ENCODE results near the gene HOXD13.

Gene HOXD13

DNA sequence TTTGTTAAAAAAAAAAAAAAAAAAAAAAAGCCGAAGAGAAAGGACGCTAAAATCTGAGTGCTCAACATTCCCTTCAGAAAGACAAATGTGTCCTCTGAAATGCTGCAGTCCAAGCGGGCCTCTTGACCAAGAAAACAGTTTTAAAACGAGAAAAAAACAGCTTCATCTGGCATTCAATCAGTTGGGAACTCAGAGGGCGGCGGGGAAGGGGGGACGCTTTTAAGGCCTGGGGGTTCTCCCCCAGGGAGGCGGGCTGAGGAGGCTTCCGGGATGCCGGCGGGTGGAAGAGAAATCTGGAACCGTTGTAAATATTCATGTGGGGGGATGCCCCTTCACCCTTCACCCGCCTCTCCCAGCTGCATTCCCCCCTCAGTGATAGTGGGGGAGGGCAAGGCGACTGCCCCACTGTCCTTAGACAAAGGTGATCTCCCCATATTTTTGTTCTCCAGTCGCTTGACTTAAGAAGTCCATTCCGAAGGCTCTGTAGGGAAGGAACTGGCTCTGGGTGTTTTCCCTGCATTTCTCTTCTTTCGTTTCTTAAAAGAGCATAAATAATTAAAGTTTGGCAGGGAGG is 11.3 kb downstream of the HOXD13 start:
- no peak for DNase-seq (ENCODE audit: low read depth, low spot score)
- peak overlapping the region; percentile 98 for H3K27ac ChIP-seq

DNA sequence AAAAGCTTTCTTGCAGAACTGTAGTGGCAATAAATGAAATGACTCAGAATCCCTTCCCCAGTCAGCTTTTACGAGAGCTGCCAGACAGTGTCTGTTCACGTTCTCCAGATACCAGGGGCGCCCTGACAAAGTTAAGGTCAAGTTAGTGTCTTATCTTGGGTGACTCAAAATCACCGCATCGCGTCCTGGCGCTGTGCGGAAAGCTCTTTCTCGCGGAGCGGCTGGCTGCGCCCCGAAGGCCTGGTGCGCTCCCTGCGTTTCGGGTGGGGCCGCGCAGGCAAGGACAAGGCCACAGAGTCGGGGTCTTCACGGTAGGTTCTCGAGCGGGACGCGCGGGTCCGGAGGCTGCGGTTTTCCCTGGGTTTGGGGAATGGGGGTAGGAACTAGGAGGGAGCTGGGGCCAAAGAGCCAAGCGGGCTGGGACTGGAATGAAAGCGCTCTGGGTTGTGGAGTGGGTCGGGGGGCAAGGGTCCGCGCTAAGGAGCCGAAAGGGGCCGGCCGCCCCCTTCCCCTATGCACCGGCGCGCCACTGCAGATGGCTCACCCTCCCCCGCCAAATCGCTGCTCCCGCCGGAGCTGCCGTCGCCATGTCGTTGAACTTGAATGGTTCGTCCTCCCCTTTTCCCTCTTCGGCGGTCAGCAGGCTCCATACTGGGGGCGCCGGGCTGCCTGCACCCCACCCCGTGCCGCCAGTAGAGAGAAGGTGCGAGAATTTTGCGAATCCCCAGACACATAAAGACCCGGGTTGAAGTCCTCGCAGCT is 12.0 kb downstream of the HOXD13 start:
- no peak for DNase-seq (ENCODE audit: low read depth, low spot score)
- H3K27ac ChIP-seq, result peak overlapping the region; percentile 98

DNA sequence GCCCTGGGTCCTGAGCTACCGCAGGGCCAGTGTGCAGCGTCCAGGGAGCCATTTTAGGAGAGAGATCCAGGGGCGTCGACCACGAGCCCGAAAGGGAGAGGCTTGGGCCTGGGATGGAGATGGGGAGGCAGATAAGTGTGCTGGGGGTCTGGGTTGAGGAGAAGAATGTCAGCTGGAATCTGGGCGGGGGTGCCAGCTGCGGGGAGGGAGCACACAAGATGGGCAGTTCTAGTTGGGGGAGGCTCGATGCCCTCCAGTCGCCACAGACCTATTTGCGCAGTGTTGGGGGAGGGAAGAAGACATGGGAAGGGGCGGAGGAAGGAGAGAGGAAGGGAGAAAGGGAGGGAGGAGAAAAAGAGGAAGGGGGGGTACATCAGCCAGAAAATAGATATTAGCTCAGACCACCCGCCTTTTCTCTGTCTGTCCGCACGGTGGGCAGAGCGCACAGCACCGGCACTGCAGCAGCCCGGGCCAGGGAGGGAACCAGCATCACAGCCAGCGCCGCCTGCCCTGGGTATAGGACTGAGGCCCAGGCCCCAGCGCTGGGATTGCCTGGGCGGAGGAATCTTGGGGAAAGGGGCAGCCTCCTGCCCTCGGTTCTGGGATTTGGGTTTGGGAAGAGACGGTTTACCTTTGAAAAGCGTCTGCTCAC is 12.7 kb downstream of the HOXD13 start:
- peak overlapping the region; percentile 98 for H3K27ac ChIP-seq
- DNase-seq (ENCODE audit: low read depth, low spot score), result no peak

DNA sequence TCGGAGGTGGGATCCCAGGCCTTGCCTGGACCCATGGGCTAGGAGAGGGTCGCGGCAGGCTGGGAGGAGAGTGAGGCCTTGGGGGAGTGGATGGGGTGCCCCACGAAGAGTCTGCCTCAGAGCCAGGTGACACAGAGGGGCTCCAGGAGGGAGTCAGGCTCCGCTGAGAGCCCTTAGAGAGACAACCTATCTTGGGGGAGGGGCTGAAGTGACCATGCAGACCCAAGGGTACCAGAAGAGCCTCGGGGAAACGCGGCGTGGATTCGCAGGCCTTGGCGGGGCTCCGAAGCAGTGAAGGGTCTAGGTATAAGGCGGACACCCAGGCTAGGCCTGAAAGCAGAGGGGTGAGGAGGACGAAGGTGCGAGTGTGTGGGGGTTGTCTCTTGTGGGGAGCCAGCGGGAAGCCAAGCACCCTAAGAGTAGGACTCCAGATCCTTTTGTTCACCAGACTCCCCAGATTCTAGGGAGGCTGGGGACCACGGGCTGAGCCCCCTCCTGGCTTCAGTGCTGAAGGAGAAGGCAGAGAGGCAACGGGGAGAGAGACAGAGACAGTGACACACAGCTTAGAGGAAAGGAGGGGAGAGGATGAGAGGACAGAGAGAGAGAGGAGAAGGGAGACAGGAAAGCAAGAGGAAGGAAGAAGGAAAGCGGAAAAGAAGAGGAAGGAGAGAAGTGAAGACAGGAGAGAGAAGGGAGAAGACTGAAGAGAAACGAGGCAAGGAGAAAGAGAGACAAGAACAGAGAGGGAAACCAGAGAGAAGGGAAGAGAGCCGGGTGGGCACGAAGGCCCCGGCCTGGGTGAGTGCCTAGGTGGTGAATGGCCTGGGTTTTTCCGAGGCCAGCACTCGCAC is 13.4 kb downstream of the HOXD13 start:
- peak overlapping the region; percentile 98 for H3K27ac ChIP-seq
- no peak for DNase-seq (ENCODE audit: low read depth, low spot score)

DNA sequence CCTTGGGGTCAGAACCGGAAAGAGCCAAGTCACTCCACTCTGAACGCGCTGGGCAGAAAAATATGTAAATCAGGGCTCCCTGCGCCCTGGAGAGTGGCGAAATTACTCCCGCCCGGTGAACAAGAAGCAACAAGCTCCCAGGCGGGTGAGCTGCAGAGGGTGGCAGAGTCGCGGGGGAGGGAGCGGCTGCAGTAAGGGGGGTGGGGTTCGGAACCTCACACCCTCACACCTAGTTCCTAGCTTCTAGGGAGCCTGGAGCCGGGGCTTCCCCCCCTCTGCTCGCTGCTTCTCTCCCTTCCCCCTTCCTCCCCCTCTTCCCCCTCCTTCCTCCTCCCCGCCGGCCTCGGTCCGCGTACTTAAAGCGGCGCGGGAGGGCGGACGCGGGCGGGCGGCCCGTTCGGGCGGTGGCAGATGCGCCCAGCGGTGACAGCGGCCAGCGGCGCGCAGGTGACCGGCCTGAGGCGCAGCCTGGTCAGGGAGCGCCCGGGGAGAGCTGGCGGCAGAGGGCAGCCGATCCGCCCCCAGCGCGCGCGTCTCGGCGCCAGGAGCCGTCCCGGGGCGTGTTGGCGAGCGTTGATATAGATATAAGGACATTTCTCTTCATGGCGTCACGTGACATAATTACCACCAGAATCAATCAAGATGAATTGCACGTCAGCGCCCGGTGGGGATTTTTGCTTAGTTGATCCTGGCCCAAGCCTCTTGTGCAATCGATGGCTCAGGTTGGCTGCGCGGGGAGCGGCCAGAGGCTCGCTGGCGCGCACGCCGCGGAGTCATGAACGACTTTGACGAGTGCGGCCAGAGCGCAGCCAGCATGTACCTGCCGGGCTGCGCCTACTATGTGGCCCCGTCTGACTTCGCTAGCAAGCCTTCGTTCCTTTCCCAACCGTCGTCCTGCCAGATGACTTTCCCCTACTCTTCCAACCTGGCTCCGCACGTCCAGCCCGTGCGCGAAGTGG is 14.3 kb downstream of the HOXD13 start, which contains the start of gene HOXD11:
Gene HOXD11, plus strand, starts transcription at position 700 of the 959 bp plus-strand sequence. Its CDS starts 76 bp downstream, at position 776.
- peak within 1 kb of the TSS; percentile 98 for H3K27ac ChIP-seq
- peak; percentile 78 for DNase-seq (ENCODE audit: low read depth, low spot score)

DNA sequence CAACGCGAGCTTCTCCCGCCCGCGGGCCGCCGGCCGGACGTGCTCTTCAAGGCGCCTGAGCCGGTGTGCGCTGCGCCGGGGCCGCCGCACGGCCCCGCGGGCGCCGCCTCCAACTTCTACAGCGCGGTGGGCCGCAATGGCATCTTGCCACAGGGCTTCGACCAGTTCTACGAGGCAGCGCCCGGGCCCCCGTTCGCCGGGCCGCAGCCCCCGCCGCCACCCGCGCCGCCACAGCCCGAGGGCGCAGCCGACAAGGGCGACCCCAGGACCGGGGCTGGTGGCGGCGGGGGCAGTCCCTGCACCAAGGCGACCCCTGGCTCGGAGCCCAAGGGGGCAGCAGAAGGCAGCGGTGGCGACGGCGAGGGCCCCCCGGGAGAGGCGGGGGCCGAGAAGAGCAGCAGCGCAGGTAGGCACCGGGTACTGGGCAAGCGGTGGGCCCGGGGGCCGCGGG is 15.2 kb downstream of the HOXD13 start:
- no peak for DNase-seq (ENCODE audit: low read depth, low spot score)
- peak overlapping the region; percentile 98 for H3K27ac ChIP-seq

DNA sequence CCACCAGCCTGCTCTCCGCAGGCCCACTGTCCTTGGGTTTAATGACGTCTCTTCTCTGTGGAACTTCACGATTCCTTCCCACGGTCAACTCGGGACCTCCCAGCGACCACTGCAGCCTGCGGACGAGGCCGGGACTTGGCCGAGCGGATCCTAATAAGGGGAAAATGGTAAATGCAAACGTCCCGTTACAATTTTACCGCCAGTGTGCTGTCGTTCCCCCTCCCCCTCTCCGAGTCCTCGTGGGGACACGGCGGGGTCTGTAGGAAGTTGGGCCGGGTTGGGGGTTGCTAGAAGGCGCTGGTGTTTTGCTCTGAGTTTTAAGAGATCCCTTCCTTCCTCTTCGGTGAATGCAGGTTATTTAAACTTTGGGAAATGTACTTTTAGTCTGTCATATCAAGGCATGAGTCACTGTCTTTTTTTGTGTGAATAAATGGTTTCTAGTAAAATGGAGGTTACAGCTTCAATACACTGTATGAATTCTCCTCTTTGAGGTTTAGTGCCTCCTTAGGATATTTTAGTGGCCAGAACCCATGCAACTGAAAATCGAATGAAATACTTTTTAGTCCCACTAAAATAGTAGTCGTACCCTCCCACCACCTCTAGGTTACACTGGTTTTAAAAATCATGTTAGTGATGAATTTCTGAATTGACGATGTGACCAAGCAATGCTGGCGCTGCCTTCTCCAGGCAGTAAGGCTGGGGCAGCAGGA is 16.8 kb downstream of the HOXD13 start:
- DNase-seq (ENCODE audit: low read depth, low spot score), result no peak
- peak overlapping the region; percentile 98 for H3K27ac ChIP-seq

DNA sequence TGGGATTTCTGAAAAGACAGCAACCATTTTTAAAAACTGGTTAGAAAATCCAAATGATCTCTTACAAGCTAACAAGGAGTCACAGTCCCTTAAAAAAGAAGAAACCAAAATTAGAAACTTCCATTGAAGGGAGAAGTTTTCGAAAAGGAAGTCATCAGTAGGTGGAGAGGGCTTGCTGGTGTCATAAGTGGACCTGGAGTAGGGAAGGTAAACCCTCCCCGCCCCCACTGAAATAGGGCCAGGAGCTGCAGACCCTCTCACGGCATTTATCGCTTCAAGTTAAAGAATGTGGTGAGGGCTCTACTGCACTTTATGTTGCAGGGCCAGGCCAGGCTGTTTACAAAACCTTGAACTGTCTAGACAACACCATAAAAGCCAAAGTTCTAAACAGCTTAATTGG is 17.4 kb downstream of the HOXD13 start:
- H3K27ac ChIP-seq, result peak overlapping the region; percentile 98
- no peak for DNase-seq (ENCODE audit: low read depth, low spot score)

DNA sequence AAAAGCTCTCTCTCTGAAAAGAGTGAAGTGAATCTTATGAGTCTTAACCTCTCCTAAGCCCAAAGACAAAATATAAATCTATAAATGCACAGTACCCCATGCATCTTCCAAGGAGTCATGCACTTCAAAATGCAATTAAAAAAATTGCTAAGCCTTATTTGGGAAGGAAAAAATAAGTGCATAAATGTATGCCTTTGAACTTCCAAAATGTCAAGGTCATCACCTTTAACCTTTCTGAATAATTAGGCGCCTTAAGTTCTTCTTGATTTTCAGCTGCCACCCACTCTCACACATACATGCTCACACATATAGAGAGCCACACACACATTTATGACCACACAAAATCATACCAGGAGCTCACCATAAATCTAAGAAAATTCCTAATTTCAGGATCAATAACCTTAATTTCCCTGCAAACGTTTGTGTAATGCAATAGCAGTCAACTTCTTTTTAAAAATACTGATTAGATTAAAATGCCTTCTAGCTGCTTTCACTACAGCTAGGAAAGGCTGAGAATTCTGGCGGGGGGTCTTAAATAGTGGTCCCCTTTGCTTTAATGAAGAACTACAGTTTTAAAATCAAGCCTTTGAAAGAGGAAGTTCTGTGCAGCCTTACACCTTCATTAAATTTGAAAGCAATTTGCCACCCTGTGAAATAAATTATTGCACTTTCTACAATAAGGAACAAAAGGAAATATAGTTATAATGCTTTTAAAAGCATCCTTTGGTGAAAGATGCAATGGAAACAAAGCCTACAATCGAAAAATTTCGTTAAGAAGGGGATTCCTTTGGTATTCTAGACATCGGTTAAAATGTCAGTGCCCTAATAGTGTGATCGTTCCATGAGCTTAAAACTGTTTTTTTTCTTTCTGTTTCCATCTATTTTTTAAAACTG is 18.1 kb downstream of the HOXD13 start:
- H3K27ac ChIP-seq, result no peak overlapping the region
- no peak for DNase-seq (ENCODE audit: low read depth, low spot score)

DNA sequence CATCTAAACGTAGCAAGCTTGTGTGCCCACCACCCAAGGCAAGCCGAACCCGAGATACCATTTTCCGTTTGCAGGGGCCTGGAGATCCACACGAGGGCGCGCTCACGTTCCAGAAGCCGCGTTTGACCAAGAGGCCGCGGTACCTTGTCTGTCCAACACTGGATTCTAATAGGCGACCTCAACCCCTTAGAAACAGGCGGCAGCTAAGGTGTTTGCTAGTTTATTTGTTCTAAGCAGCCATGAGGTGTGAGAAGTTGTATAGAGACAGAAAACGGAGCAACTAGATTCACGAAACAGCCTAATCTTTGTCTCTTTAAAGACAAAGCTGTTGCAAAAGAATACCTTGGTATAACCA is 18.8 kb downstream of the HOXD13 start:
- no peak overlapping the region for H3K27ac ChIP-seq
- no peak for DNase-seq (ENCODE audit: low read depth, low spot score)

DNA sequence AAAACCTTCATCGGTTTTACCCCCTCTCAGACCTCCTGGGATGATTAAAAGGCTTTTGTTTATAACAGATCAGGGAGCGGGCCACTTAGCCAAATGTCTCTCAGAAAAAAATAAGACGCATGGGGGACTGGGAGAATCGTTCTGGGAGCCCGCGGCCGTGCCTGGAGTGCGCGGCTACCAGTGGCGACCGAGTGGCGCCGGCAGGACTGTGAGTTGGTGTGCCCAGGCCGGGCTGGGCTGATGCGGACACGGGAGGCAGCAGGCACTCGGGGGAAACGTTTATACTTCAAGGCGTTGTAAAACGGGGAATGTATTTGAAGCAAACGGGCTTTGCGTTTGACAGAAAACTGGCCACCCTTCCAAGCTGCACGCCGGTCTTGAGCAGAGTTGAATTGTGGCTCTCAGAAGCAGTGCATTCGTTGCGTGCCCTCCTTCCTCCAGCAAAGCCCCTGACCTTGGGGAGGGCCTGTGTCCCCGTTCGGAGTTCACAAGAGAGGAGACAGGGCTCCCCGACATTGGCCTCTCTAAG is 19.4 kb downstream of the HOXD13 start:
- H3K27ac ChIP-seq, result no peak overlapping the region
- no peak for DNase-seq (ENCODE audit: low read depth, low spot score)

DNA sequence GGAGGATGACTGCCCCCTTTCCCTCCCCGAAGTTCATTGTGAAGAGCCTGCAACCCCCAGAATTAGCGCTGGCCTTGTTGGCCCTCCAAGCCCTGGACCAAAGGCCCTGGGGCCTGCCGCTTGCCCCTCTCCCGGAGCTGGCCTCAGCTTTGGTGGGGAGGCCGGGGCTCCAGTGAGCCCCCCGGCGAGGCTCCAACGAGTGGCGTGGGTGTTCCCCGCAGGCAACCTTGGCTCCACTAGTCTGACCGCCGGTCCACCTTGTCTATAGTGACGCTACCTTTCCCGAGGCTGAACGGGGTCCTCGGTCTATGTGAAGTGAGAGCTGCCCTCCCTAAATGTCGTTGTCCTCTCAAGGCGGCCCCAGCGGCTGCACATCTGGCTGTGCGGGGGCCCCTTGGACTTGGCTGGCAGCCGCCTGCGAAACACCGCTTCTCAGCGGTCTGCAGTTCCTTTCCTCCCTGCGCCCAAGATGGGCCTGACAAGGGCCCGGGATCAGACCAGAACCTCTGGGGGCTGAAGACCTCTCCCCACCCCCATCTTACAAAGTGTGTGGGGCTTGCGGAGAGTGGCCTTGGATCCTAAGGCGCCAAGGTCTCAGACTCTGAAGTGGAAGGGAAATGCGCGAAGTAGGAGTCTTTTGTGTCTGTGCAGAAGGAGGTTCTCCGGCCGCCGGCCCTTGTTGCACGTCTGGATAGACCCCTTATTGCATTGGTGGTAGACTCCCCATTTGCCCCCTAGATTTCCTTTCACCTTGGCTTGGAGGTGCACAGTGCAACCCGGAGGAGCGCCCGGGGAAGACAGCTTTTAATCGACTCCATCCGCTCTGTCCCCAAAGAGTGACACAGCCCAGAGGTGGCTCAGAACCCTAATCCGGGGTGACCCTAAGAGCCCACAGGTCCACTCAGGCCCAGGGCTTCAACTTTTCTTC is 20.1 kb downstream of the HOXD13 start:
- no peak for DNase-seq (ENCODE audit: low read depth, low spot score)

DNA sequence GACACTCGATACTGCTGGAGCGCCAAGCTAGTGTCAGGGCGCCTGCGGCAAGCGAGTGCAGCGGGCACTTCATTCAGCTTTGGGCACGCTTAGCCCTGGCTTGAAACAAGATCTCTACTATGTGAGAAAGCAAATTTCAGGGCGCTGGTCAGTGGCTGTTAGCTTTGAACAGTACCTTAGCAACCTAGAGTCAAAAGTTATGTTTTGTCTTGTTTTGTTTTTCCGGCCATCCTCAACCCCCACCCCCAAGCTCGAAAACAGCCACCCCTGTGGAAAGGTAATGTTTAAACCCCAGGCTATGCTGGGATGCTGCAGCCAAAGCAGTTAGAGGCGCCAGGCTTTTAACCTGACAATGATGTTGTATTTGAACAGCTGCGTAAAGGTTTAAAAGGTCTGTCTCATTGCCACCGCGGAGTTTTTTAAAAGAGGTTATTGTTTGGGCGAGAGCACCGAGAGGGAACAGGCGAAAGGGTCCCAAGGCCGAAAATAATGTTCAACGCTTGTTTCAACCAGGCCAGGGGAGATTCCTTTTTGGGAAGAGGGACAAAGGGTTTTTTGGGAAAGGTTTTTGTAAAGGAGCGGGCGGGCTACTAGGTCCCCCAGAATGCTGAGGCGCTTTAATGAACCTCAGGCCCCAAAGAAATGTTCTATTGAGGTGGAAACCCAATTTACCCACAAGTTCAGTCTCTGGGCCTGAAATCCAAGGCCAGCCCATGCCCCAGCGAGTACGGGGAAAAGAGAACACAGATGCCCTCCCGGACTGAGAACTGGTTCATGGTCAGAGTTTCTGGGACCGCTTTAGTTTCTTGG is 21.8 kb downstream of the HOXD13 start:
- peak overlapping the region; percentile 54 for H3K27ac ChIP-seq
- no peak for DNase-seq (ENCODE audit: low read depth, low spot score)

More for the DNA sequence above, 20.1 kb downstream of the HOXD13 start:
- no peak overlapping the region for H3K27ac ChIP-seq

DNA sequence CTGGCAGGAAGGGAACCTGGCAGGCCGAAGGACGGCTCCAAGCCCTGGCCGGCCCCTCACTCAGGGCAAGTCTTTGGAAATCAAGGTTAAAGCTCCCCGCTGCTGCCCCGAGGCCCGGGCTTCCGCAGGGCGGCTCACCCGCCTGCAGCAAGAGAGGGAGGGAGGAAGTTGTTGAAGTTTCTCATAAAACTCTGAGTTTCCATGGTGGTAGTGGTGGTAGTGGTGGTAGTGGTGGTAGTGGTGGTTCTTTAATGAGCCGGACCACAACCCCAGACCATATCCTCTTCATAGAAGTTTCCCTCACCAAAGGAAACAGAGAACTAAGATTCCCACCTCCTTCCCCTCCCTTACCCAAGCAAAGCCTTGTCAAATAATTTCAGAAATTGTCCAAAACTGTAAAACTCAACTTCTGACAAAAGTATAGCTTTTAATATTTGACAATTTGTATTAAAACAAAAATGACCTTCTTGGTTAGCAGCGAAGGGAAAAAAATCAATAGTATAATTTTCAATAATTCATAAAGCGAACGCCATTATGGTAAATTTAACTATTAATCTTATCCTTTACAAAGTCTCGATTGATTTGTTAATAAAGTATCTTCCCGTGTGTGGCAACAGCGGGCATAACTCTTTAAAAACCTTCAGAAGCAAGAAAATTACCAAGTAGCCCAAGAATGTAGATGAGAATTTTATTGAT is 22.6 kb downstream of the HOXD13 start:
- no peak for DNase-seq (ENCODE audit: low read depth, low spot score)
- H3K27ac ChIP-seq, result peak overlapping the region; percentile 54
